Superior temporal gyrus (tissue), 1 donor: ENCODE data around the gene ILDR1.

ENCODE experiments used
- DNase-seq: peaks from one replicate; pipeline ENCODE4 v3.0.0-alpha.2; 2016; ENCODE audit errors: extremely low spot score

Gene ILDR1

GRCh38 chr3:121994551-121994950, 27.5 kb downstream of the ILDR1 start:
- no peak for DNase-seq

- no peak for DNase-seq
Observed at GRCh38 chr3:121992601-121993560, 29.2 kb downstream of the ILDR1 start.

- DNase-seq: no peak
Observed at GRCh38 chr3:121989943-121990342, 32.1 kb downstream of the ILDR1 start.

GRCh38 chr3:121988146-121988545, 33.9 kb downstream of the ILDR1 start:
- no peak for DNase-seq

- DNase-seq: no peak
Observed at GRCh38 chr3:121985846-121986245, 36.2 kb downstream of the ILDR1 start.

- DNase-seq: no peak
Observed at GRCh38 chr3:121981473-121981872, 40.6 kb downstream of the ILDR1 start.

- no peak for DNase-seq
Observed at GRCh38 chr3:121980450-121980796, 41.6 kb downstream of the ILDR1 start.

GRCh38 chr3:121979734-121980449, 42.2 kb downstream of the ILDR1 start:
- DNase-seq: no peak

- no peak for DNase-seq
Observed at GRCh38 chr3:121979246-121979645, 42.8 kb downstream of the ILDR1 start.

- no peak for DNase-seq
Observed at GRCh38 chr3:121976727-121977126, 45.3 kb downstream of the ILDR1 start.

GRCh38 chr3:121975702-121976302, 46.2 kb downstream of the ILDR1 start:
- DNase-seq: no peak

GRCh38 chr3:121974601-121975111, 47.4 kb downstream of the ILDR1 start:
- DNase-seq: no peak

GRCh38 chr3:121970047-121970446, 52.0 kb downstream of the ILDR1 start:
- no peak for DNase-seq

GRCh38 chr3:121969631-121970030, 52.4 kb downstream of the ILDR1 start:
- no peak for DNase-seq

- DNase-seq: no peak
Observed at GRCh38 chr3:121963608-121964007, 58.4 kb downstream of the ILDR1 start.

GRCh38 chr3:121962443-121962842, 59.6 kb downstream of the ILDR1 start:
- no peak for DNase-seq

- DNase-seq: no peak
Observed at GRCh38 chr3:121961283-121961682, 60.8 kb downstream of the ILDR1 start.

- no peak for DNase-seq
Observed at GRCh38 chr3:121958801-121959200, 63.2 kb downstream of the ILDR1 start.

- peak; percentile 19 for DNase-seq
Observed at GRCh38 chr3:121957674-121958415, 64.2 kb downstream of the ILDR1 start.

GRCh38 chr3:121956363-121956762, 65.7 kb downstream of the ILDR1 start:
- no peak for DNase-seq

GRCh38 chr3:121951291-121951919, 70.6 kb downstream of the ILDR1 start:
- DNase-seq: no peak
